HL-60/S4 treated with phorbol 12-myristate 13-acetate at 8.2 ng/mL for 4 days and 3 days (cell line): Measurements from ENCODE around the gene SOAT2.

ENCODE experiments used
- in situ Hi-C: fragments of 300-500 bp; cut with MboI; formaldehyde crosslinking; loops from 2 replicates; pipeline ENCODE4 v1.15.0; 2022; ENCODE audit warnings: low sequenced_read_pairs

SOAT2 gene

DNA sequence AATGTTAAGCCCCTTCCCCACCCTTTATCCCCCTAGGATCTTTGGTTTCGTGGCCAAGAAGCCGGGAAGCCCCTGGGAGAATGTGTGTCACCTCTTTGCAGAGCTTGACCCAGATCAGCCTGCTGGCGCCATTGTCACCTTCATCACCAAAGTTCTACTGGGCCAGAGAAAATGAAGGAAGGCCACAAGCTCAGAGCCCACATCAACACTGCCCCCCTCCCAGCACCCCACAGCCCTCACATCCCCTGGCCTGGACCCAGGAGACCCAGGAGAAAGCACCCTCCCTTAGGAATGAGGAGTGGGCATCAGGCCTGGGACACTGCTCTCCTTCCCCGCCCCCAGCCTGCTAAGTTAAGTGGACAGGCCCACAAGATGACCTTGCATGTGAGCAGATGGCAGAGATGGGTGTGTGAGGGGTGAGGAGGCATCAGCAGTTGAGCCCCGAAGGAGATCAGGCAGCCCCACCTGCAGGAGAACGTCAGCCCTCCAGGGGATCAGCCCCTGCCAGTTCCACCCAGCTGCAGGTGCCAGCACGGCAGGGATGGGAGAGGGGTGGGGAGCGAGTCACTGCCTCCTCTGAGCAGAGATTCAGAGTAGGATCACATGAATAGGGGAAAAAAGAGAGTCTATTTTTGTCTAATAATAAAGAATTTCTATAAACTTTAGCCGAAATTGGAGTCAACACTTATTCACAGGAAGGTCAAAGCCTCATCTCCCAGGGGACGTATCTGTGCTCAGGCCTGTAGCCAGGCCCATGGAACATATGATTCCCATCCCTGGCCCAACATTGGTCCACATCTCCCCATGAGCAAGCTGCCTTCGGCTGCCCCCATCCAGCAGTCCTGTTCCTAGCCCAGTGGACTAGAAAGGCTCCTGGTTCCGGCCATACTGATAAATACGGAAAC, 39.3 kb upstream of the SOAT2 start:
- in situ Hi-C loops = loop anchor here (25.0 kb wide), 1 partner anchor 223 kb away; the partner anchor contains the start of genes MYG1 and PFDN5

DNA sequence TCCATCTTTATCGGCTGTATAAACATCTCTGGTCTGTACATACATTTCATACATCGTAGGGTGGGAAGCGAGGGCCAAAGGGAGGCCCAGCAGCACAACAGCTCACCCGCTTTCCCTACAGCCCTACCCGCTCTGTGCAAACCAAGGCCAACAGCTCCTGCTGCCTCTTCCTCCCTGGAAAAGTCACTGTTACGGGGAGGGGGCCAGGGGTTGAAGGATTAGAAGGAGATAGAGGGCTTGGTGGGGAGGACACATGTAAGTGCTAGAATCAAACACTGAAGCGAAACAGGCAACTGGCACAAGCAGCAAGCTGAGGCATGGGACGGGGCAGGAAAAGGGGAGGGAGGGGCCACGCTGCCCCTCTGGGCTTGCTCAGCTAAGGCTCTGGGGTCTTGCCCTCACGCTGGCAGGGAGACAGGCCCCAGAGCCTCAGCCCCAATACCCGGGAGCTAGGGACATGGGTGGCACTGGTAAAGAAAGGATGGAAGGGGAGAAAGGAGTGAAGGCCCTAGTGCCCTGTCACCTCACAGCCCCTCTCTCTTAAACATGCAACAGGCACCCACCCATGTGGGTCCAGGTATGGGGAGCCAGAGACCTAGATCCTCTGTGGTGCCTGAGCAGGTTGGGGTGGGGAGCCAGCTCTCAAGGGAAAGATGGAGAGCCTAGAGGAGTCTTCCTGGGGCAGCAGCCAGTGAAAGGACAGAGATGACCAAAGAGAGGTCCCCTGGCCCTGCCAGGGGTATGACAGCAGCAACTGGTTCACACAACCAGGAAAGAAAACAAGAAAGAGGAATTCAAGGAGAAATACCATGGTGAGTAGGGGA, 38.5 kb upstream of the SOAT2 start:
- in situ Hi-C loops = loop anchor here (25.0 kb wide), 1 partner anchor 222 kb away; the partner anchor contains the start of genes MYG1 and PFDN5

DNA sequence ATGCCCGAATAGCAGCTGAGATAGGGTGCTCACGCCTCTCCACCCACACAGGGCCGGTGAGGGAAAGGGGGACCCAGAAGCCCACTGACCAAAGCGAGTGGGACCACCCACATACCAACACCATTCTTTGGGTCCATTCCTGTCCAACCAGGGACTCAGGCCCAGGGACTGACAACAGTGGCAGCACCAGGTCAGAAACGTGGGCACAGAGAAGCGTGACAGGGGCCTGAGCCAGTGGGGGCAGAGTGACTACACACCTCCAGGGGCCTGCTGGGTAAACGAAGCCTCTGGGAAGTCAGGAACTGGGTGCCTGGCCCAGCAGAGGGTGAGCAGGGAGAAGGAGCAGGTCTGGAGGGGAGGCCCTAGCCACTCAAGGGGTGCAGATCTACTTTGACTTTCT, 37.8 kb upstream of the SOAT2 start:
- in situ Hi-C loops = loop anchor here (25.0 kb wide), 1 partner anchor 222 kb away; the partner anchor contains the start of genes MYG1 and PFDN5

DNA sequence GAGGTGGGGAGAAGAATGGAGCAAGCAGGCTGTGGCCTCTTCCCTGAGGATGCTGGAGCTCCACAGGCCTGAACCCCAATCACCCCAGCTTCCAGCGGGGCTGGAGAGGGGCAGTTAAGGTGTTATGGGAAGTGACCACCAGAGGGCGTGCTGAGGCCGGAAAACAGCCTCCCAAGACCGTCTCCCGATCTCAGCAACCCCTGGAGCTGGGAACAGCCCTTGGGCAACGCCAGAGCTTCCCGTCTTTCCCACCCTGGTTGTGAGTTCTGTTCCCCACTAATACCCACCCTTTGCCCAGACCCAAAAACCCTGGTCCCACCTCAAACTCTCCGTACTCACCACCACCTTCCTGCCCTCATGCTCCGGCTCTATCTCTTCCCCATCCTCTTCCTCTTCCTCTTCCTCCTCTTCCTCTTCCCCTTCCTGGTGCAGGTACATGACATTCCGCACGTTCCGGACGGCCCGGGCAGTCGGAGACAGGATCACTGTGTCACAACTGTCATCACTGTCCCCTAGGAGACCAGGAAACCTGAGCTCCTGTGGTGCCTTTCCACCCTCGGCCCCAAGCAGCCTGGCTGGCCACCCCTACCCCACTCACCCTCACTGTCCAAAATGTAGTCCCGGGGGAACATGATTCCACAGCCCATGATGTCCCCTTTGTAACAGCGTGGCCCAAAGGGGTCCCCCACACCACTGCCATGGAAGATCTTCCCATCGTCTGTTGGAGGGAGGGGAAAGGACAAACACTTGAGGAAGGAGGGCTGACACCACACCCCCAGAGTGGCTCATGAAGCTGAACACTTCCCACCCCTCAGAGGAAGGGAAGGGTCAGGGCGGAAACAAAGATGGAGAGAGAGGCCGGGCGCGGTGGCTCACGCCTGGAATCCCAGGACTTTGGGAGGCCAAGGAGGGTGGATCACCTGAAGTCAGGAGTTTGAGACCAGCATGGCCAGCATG, 37.0 kb upstream of the SOAT2 start:
- in situ Hi-C loops = loop anchor here (25.0 kb wide), 1 partner anchor 221 kb away; the partner anchor contains the start of genes MYG1 and PFDN5

DNA sequence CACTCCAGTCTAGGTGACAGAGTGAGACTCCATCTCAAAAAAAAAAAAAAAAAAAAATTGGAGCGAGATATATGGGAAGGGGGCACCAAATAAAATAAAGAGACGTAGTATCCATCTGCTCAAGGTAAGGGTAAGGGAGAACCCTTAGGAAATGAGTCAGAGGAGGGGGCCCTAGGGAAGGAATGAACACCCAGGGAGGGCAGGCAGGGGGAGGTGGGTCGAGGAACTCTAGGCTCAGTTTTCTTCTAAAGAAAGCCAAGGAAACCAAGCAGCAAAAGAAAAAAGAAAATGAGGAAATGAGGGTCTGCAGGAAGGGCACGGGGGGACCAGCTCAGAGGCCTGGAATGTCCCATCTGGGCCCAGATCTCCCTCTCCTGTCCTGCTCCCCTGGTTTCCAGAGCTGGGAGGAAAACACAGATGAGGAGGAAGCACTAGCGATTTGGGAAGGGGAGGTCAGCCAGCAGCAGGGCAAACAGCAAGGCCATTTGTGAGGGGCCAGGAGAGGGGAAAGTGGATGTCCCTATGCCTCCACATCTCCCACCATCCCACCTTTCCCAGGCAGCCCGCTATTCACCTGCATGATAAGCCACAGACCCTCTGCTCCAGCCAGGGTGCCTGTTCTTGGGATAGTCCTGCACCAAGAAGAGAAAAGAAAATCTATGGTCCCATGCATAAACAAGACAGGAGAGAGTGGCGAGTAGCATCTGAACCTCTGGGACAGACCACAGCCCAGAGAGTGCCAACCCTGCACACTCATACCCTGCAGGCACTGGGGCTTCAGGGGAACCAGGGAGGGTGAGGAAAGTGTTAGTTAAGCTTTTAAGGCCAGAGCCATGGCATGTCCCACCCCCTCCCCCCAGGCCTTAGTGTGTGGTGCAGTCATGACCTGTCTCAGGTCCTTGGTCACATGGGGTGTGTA, 36.0 kb upstream of the SOAT2 start:
- in situ Hi-C loops = loop anchor here (25.0 kb wide), 1 partner anchor 220 kb away; the partner anchor contains the start of genes MYG1 and PFDN5

DNA sequence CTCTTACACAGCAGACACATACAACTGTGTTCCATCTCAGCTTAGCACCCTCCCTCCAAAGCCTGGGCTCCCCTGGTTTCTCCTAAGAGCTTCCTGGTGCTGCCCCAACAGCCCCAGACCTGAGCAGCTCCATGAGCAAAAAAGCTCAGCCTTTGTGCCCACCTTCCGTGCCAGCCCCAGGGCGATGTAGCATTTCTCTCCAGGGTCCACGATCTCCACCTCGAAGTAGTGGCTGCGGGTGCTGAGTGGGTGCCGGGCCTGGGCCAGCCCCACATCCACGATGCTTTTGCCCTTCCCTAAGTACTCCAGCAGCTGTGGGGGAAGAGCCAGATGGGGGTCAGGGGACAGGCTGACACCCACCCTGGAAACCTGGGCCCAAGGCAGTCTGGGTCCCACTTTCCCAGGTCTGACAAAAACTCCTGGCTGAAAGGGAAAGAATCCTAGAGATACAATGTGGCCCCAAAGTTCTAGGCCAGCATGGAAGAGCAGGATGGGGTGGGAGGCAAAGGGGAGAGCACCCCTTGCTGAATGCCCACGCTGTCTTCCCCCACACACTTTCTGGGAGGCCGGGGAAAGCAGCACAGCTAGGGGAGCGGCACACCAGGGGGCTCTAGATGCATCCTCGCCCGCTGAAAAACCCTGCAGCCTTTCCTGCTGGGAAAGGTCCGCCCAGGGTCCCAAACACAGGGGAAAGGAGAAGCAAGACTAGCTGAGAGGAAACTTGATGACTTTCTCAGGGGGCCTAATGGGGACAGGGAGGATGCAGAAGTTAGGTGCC, 35.1 kb upstream of the SOAT2 start:
- in situ Hi-C loops = loop anchor here (25.0 kb wide), 1 partner anchor 219 kb away; the partner anchor contains the start of genes MYG1 and PFDN5

DNA sequence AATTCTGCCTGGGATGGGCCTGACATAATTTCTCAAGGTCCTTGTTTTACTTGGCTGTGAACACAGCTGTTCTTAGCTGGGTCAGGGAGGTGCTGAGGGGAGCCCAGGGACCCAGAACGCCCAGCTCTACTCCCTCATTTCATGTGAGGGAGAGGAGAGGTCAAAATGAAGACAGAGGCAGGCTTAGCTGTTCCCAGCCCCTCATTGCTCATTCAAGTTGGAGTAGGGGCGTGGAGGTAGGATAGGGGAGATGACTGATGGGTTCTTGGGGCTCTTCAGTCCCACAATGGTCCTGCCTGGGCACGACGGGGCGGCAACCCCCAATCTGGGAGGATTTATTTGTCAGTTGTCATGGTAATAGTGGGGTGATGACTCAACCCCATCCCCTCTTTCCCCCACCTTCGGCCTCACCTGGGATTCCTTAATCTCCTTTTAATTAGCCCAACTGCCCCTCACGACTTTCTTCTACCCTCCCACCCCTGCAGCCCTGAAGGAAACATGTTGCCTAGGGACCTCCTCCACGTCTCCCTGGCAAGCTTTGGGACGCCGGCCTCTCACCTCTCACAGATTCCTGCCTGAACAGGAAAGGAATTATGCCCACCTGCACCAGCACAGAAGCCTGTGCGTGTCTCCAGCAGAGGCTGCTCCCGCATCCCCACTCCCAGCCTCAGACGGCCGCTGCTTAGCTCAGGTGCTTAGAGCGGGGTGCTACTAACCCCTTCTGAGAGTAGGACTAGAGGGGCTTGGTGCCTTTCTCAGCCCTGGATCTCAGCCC, 34.3 kb upstream of the SOAT2 start:
- in situ Hi-C loops = loop anchor here (25.0 kb wide), 1 partner anchor 218 kb away; the partner anchor contains the start of genes MYG1 and PFDN5

DNA sequence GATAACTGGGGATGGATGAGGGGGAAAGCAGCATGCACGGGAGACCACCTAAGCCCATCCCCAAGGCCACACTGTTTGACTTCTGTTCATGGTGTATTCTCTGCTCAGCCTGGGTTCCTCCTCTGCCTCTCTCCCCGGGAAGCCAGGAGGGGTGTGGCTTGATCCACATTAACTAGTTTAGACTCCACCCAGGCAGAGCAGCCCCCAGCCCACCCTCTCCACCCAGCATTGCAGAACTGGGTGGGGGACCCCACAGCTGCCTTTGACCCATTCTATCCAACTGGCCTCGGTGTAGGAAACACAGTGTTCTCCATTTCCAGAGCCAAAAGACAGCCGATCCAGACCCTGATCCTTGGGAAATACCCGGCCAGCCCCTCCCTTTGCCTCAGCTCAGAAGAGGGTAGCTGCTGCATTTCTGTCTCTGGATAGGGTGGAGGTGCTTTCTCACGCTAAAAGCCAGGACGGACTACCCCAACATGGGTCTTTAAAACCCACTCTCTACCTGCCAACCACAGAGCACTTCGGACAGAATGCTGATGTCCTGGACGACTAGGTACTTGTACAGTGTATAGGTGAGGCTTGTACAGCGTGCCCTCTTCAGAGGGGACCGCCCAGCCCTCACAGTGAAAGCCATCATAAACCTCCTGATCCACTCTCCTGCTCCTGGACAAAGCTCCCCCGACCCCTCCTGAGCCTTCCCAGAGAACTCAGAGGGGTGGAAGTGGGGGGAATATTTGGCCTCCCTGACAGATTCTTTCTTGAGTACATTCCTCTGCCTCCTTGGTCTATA, 33.5 kb upstream of the SOAT2 start:
- in situ Hi-C loops = loop anchor here (25.0 kb wide), 1 partner anchor 217 kb away; the partner anchor contains the start of genes MYG1 and PFDN5

DNA sequence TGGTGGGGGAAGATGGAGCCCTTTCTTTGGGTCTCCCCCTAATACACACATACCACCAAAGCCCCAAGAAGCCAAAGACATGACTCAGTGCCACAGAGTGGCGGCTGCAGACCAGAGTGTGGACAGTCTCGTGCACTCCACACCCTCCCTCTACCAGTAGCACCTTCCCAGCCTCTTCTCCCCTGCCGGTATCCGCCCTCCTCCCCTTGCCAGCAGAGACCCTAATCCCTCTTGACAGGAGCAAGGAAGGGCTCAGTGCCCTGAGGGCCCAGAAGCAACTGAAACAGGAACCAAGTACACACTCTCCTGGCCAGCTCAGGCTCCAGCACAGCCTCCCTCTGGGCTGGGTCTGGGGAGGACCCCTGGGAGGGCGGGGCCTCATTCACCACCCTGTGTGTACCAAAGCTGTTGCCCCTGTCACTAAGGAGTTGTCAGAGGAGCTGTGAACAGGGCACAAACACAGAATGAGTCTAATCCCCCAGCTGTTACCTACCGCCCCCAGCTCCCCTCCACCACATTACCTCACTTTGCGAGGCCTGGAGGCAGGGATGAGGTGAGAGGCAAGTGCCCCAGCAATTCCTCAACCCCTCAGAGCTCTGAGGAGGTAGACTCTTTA, 32.3 kb upstream of the SOAT2 start:
- in situ Hi-C loops = loop anchor here (25.0 kb wide), 1 partner anchor 216 kb away; the partner anchor contains the start of genes MYG1 and PFDN5

DNA sequence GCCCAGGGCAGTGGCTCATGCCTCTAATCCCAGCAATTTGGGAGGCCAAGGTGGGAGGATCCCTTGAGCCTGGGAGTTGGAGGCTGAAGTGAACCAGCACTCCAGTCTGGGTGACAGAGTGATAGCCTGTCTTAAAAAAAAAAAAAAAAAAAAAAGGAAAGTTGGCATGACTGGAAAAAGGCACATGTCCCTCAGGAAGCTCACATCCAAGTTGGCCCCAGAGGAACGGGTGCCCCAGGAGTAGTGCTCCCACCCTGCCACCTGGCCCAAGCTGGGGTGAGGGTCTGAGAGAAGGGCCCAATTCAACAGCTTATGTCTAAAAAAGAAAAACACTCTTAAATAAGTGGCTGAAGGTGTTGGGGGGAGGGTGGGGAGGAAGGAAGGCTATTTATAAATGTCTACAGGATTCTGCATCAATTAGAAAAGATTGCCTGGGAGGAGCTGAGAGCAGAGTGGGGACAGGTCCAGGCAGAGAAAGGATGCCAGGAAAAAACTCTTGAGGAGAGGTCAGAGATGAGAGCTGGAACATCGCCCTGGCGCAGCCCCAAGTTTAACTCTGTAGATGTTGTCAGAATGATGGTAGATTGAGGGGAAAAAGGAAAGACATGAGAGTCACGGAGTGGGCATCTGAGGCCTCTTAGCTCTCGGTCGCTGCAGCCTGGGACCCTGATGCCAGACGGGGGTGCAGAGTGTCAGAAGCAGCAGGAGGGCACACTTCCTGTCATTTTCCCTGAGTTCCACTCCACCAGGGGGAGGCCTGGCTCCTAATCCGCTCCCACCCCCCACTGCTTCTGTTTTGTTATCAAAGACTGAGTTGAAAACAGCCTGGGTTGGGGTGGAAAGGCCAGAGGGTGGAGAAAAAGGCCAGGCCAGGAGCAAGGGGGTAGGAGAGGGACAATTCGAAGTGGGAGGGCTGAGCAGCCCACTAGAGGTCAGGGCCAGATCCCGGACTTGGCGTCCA, 31.4 kb upstream of the SOAT2 start:
- in situ Hi-C loops = loop anchor here (25.0 kb wide), 1 partner anchor 215 kb away; the partner anchor contains the start of genes MYG1 and PFDN5

DNA sequence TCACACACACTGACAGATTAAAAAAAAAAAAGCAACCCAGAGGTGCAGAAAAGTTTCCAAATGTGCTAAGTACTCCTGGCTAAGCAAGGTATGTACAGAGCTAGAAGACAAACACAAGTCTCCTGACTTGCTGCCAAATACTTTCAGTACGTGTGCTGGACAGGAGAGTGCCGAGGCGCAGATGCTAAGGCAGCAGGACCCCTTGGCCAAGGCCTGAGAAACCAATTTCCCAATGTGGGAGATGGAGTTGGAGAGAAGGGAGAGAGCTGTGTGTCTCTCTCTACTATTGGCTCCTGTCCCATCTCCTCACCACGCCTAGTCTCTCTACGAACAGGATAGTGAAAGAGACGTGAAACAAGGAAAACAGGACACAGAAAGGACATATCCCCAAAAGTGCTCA, 29.4 kb upstream of the SOAT2 start:
- in situ Hi-C loops = loop anchor here (25.0 kb wide), 1 partner anchor 213 kb away; the partner anchor contains the start of genes MYG1 and PFDN5

DNA sequence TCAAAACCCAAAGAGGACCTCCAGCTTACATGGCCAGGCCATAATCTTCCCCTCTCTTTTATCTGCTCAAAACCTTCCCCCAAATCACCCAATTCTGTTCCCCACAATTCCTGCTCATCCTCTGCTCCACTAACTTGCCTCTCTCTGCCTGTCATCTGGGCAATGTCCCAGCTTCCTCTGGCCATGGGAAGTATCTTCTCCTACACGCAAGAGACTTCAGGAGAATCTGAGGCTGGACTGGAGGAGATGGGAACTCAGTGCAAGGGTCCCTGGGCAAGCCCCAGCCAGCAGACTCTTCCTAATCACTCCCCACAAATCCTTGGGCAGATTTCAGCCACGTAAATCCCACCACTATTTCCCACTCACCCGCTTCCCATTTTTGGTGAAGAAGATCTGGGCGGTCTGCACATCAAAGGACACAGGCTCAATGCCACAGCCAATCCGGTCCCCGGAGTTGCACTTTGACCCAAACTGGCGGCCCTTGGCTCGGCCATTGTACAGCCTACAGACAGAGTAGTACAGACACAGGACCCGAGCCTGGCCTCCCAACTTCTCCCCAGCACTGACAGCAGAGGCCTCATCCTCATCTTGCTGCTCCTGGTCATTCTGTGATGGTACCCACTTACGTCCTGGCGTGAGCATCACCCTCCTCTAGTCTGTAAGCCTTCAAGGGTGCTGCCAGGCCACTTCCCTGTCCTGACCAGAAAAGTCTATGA, 28.8 kb upstream of the SOAT2 start:
- in situ Hi-C loops = loop anchor here (25.0 kb wide), 1 partner anchor 213 kb away; the partner anchor contains the start of genes MYG1 and PFDN5

DNA sequence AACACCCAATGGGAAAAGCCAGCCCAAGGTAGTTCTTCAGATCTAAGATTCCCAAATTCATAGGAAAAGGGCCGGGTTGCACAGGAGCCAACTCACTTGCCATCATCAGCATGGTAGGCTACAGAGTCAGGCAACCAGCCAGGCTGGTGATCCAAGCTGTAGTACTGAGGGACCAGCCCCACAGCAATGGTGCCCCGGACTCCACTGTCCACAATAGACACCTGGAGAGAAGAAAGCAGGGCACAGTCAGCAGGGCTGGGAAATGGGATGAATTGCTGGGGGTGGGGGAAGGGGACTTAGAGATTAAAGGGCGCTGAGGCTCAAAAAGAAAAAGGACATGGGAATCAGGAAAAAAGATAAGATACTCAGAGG, 28.3 kb upstream of the SOAT2 start:
- in situ Hi-C loops = loop anchor here (25.0 kb wide), 1 partner anchor 212 kb away; the partner anchor contains the start of genes MYG1 and PFDN5

DNA sequence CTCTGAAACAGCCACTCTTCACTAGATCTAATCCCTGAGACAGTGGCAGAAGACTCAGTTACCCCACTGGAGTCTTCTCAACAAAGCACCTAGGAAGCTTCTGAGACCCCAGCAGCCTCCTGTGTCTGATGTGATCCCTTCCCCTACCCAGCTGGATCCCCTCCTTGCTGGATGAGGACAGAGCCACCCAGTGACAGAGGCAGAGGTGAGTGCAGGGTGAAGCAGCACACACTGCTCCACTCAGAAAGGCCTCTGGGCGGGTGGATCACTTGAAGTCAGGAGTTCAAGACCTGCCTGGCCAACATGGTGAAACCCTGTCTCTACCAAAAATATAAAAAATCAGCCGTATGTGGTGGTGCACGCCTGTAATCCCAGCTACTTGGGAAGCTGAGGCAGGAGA, 26.8 kb upstream of the SOAT2 start:
- in situ Hi-C loops = no loop called here
